GM20431 (cell line): ENCODE results near the gene C1GALT1C1.

Experiments
- in situ Hi-C: fragments of 300-500 bp; cut with MseI, MboI; formaldehyde crosslinking; loops from one replicate; pipeline ENCODE4 v1.15.0; 2020; ENCODE audit warnings: low sequenced_read_pairs; ENCODE audit not compliant: unreplicated experiment

C1GALT1C1 gene

GRCh38 chrX:120603707-120604360 lies 26.0 kb downstream of the C1GALT1C1 start, which contains the start of gene MCTS1:
Gene MCTS1, plus strand, starts transcription at chrX:120604101. Its CDS starts 136 bp downstream, at chrX:120604237.
- in situ Hi-C loops, result no loop called here

DNA sequence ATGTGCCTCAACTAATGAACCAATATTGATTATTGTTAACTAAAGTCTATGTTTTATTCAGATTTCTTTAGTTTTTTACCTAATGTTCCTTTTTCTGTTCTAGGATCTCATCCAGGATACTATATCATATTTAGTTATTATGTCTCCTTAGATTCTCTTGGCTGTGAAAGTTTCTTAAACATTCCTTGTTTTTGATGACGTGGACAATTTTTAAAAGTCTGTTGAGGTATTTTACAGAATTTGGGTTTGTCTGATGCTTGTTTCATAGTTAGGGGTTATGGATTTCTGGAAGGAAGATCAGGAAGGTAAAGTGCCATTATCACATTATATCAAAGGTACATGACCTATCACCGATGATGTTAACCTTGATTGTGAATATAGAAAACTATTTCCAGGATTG lies 44.2 kb downstream of the C1GALT1C1 start:
- in situ Hi-C loops, result no loop called here
